Endothelial cell of hepatic sinusoid (primary cell): Measurements from ENCODE around the gene RSBN1.

Source experiments
- in situ Hi-C: cut with HindIII; loops from 2 replicates; pipeline ENCODE4 v1.10.0; 2017; ENCODE audit warnings: low sequenced_read_pairs

RSBN1 gene

GRCh38 chr1:113813218-113813617 is 942 bp upstream of the RSBN1 start:
- in situ Hi-C loops = no loop called here

GRCh38 chr1:113812661-113813135 is 422 bp upstream of the RSBN1 start:
- in situ Hi-C loops = no loop called here

GRCh38 chr1:113811156-113811887 is 954 bp downstream of the RSBN1 start:
- in situ Hi-C loops = no loop called here

GRCh38 chr1:113809670-113810602 is 2.3 kb downstream of the RSBN1 start:
- in situ Hi-C loops = no loop called here

GRCh38 chr1:113808450-113809195 is 3.7 kb downstream of the RSBN1 start:
- in situ Hi-C loops = no loop called here

GRCh38 chr1:113805639-113806038 is 6.6 kb downstream of the RSBN1 start:
- in situ Hi-C loops = no loop called here

GRCh38 chr1:113805256-113805531 is 7.1 kb downstream of the RSBN1 start:
- in situ Hi-C loops = no loop called here

GRCh38 chr1:113804421-113805255 is 7.6 kb downstream of the RSBN1 start:
- in situ Hi-C loops = no loop called here

GRCh38 chr1:113802367-113803007 is 9.8 kb downstream of the RSBN1 start:
- in situ Hi-C loops = no loop called here

- in situ Hi-C loops = no loop called here
Observed at GRCh38 chr1:113800487-113800886, 11.8 kb downstream of the RSBN1 start.

- in situ Hi-C loops = loop anchor here (5.0 kb wide), 1 partner anchor 70 kb away; no protein-coding TSS in a partner anchor
Observed at GRCh38 chr1:113797472-113797871, 14.8 kb downstream of the RSBN1 start.

GRCh38 chr1:113793878-113794834 is 18.1 kb downstream of the RSBN1 start:
- in situ Hi-C loops = no loop called here

- in situ Hi-C loops = no loop called here
Observed at GRCh38 chr1:113792986-113793385, 19.3 kb downstream of the RSBN1 start.

GRCh38 chr1:113792471-113792870 is 19.8 kb downstream of the RSBN1 start:
- in situ Hi-C loops = no loop called here

- in situ Hi-C loops = no loop called here
Observed at GRCh38 chr1:113788802-113789201, 23.5 kb downstream of the RSBN1 start.

- in situ Hi-C loops = no loop called here
Observed at GRCh38 chr1:113787663-113788062, 24.6 kb downstream of the RSBN1 start.

- in situ Hi-C loops = no loop called here
Observed at GRCh38 chr1:113786069-113786468, 26.2 kb downstream of the RSBN1 start.

- in situ Hi-C loops = no loop called here
Observed at GRCh38 chr1:113784104-113784779, 28.0 kb downstream of the RSBN1 start.
